ACHN (cell line): ENCODE data around the gene ZC3H18.

Experiments
- DNase-seq: peaks from one replicate; pipeline ENCODE4 v3.0.0-alpha.2; 2015
- in situ Hi-C: cut with HindIII; loops from 2 replicates; pipeline ENCODE4 v1.10.0; 2017; ENCODE audit warnings: low sequenced_read_pairs, low pct_ligation_motif_present, low pct_unique_long_range_greater_than_20kb

Gene ZC3H18

DNA sequence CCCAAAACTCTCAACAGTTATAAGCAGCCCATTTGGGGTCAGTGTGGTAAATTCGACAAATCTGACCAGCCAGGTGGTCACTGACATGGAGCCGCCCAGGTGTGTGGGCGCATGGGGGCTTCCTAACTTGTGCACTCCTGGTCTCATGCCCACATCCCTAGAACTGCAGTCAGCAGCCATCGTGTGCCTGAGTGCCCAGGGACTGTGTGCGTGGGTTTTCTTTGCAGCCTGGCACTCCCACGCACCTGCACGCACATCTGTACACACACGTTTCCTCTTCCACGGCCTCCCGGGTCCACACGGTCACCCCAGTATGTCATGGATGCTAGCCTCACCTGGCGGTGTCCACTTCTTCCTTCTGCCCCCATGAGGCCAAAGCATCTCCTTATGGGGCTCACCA, 38.9 kb upstream of the ZC3H18 start:
- in situ Hi-C loops, result loop anchor here (25.0 kb wide), 1 partner anchor 94 kb away; no protein-coding TSS in a partner anchor

DNA sequence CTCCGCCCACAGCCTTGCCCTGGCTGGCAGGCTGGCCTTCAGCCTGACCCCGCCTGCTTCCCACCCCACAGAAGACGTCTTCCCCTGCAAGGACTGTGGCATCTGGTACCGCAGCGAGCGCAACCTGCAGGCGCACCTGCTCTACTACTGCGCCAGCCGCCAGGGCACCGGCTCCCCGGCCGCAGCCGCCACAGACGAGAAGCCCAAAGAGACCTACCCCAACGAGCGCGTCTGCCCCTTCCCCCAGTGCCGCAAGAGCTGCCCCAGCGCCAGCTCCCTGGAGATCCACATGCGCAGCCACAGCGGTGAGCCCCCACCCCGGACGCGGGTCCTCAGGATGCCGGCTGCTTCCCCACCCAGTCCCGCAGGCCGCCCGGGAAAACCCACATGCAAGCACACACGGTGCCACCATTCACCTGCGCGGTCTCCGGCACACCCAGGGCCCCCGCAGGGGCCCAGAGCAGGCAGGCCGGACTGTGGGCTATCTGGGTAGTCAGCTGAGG, 38.2 kb upstream of the ZC3H18 start:
- DNase-seq, result no peak
- in situ Hi-C loops, result loop anchor here (25.0 kb wide), 1 partner anchor 95 kb away; no protein-coding TSS in a partner anchor

More for the DNA sequence above, 38.9 kb upstream of the ZC3H18 start:
- DNase-seq, result no peak

DNA sequence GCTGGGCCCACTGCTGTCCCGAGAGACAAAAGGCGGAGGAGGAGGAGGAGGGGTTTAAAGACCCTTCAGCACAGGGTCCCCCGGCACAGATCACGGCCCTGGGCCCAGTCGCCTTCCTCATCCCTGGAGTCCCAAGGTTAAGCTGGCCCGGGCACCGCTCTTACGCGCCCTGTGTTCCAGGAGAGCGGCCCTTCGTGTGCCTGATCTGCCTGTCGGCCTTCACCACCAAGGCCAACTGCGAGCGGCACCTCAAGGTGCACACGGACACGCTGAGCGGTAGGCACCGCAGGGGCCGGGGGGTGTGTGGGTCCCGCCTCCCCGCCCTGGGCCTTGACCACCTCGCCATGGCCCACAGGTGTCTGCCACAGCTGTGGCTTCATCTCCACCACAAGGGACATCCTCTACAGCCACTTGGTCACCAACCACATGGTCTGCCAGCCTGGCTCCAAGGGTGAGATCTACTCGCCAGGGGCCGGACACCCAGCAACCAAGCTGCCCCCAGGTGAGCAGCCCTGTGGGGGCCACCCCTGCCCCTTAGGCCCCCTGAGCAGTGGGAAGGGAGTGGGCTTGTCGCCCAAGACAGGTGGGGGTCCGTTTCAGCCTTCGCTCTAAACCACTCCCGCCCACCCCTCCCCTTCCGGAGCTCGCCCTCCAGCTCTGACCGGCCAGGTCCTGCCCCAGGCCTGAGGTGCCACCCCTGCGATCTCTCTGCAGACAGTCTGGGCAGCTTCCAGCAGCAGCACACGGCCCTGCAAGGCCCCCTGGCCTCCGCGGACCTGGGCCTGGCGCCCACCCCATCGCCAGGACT, 37.6 kb upstream of the ZC3H18 start:
- no peak for DNase-seq
- in situ Hi-C loops, result loop anchor here (25.0 kb wide), 1 partner anchor 95 kb away; no protein-coding TSS in a partner anchor

DNA sequence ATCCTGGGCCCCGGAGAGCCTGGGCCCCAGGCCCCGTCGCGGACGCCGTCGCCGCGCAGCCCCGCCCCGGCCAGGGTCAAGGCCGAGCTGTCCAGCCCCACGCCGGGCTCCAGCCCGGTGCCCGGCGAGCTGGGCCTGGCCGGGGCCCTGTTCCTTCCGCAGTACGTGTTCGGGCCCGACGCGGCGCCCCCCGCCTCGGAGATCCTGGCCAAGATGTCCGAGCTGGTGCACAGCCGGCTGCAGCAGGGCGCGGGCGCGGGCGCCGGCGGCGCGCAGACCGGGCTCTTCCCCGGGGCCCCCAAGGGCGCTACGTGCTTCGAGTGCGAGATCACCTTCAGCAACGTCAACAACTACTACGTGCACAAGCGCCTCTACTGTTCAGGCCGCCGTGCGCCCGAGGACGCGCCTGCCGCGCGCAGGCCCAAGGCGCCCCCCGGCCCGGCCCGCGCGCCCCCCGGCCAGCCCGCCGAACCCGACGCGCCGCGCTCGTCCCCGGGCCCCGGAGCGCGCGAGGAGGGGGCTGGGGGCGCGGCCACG, 36.8 kb upstream of the ZC3H18 start:
- in situ Hi-C loops, result loop anchor here (25.0 kb wide), 1 partner anchor 96 kb away; no protein-coding TSS in a partner anchor
- DNase-seq, result no peak

GRCh38 chr16:88533932-88534637, 36.1 kb upstream of the ZC3H18 start:
- peak; percentile 80 for DNase-seq
- in situ Hi-C loops, result loop anchor here (25.0 kb wide), 1 partner anchor 97 kb away; no protein-coding TSS in a partner anchor

GRCh38 chr16:88534638-88535190, 35.5 kb upstream of the ZC3H18 start:
- DNase-seq, result peak; percentile 60
- in situ Hi-C loops, result loop anchor here (25.0 kb wide), 1 partner anchor 97 kb away; no protein-coding TSS in a partner anchor

- DNase-seq, result no peak
- in situ Hi-C loops, result loop anchor here (25.0 kb wide), 1 partner anchor 98 kb away; no protein-coding TSS in a partner anchor
These were observed 34.9 kb upstream of the ZC3H18 start for GRCh38 chr16:88535191-88535856.

GRCh38 chr16:88535857-88536222, 34.4 kb upstream of the ZC3H18 start:
- no peak for DNase-seq
- in situ Hi-C loops, result loop anchor here (25.0 kb wide), 1 partner anchor 99 kb away; no protein-coding TSS in a partner anchor

- in situ Hi-C loops, result loop anchor here (25.0 kb wide), 1 partner anchor 99 kb away; no protein-coding TSS in a partner anchor
- no peak for DNase-seq
These were observed 33.7 kb upstream of the ZC3H18 start for GRCh38 chr16:88536510-88536909.

DNA sequence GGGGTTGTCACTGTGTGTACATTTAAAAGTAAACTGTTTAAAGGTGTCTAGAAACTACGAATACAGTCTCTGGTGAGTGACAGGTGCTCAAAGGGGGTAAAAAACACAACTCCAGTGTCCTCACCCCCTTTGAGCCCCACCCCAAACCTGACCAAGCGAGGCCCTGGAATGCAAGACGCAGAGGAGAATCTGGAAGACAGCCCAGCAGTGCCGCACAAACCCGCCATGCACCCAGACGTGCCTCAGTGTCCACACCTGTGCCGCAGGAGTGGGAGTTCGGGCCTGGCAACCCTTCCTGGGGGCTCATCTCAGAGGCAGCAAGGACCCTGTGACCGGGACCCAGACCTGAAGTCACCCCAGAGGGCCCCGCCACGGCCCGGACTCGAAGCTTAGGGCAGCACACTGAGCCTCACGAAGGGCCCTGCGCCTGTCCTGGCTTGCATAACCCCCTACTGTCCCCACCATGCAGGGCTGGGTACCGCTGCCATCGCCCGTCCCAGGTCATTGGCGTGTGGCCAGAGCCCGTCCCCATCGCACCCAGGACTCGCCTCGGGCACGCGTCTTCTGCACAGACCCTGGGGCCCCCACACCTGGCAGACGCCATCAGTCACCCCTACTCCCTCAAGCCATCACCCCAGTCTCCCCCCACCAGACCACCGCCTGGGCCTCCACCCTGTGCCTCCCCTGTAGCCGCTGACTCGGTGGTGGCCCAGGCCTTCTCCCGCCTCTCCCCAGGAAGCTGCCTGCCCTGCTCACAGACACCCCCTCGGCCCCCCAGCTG, 33.0 kb upstream of the ZC3H18 start:
- in situ Hi-C loops, result loop anchor here (25.0 kb wide), 1 partner anchor 100 kb away; no protein-coding TSS in a partner anchor
- DNase-seq, result no peak

DNA sequence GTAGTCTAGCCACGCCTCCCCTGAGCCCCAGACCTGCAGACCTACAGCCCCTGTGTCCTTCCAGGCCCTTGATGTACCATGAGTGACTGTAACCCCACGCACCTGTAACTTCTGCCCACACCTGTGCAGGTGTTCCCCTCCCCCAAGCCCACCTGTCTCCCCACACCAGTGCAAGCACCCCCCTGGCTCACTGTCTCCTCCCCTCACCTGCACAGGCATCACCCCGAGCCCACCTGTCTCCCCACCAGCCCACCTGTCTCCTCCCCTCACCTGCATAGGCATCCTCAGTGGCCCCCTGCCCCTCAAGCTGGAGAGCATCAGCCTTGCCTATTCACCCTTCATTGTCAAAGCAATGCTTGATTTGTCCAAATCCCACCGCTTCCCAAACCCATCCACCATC, 32.3 kb upstream of the ZC3H18 start:
- DNase-seq, result no peak
- in situ Hi-C loops, result loop anchor here (25.0 kb wide), 1 partner anchor 101 kb away; no protein-coding TSS in a partner anchor

- no peak for DNase-seq
- in situ Hi-C loops, result loop anchor here (25.0 kb wide), 1 partner anchor 101 kb away; no protein-coding TSS in a partner anchor
These were observed 31.7 kb upstream of the ZC3H18 start for GRCh38 chr16:88538366-88539060.

DNA sequence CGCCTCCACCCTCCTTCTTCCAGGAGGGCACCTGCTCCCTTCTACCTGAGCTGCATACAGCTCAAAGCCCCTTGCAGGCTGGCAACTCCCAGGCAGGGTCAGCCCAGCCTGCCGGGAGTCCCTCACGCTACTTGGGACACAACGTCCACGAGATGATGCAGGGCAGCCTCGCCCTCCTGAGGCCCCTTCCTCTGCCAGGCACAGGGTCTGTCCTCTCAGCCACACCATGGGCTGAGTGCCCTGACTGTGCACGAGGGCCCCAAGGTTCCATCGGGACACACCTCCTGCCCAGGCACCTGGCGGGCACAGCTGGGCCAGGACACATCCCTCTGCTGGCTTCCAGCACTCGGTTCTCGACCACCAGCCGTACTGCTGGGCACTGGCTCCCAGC, 30.9 kb upstream of the ZC3H18 start:
- DNase-seq, result no peak
- in situ Hi-C loops, result loop anchor here (25.0 kb wide), 1 partner anchor 102 kb away; no protein-coding TSS in a partner anchor

- in situ Hi-C loops, result loop anchor here (25.0 kb wide), 1 partner anchor 102 kb away; no protein-coding TSS in a partner anchor
- no peak for DNase-seq
These were observed 30.4 kb upstream of the ZC3H18 start for GRCh38 chr16:88539652-88540345.

- DNase-seq, result no peak
These were observed 29.7 kb upstream of the ZC3H18 start for GRCh38 chr16:88540346-88540977.

More at GRCh38 chr16:88540346-88540977, 29.7 kb upstream of the ZC3H18 start:
- in situ Hi-C loops, result loop anchor here (25.0 kb wide), 1 partner anchor 103 kb away; no protein-coding TSS in a partner anchor
